DOHH2 (cell line): ENCODE results near the gene NUAK2.

Experiments
- EZH2phosphoT487 ChIP-seq: fragments of 200-600 bp; sonication (generic); IDR thresholded peaks from 2 replicates; pipeline ENCODE4 v1.6.1; 2017; ENCODE audit warnings: borderline replicate concordance, mild to moderate bottlenecking, antibody characterized with exemption, low read length, moderate library complexity, mixed read lengths
- TF ChIP-seq, protein P1 (sequence below): fragments of 200-600 bp; sonication (generic); IDR thresholded peaks from one replicate; pipeline ENCODE4 v1.5.1; 2014; ENCODE audit warnings: antibody characterized with exemption, mild to moderate bottlenecking, low read depth, low read length; ENCODE audit not compliant: poor library complexity, severe bottlenecking

DNA sequence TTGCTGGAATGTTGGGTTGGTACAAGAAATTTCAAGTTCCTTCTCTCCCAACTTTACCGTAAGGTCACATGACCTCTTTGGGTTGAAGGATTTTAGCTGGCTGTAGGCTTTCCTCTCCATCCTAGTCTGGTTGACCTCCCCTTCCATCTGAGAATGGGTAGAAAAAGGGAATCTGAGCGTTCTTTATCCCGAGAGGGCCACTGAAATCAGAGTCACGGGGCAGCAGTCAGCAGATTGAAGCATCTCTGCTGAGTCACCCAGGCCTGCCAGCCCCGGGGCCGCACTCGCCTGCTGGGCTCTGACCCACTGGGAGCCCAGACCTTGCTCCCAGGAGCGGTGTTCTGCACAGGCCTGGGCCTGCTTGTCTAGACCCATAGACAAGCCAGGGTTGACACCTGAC is 62.8 kb downstream of the NUAK2 start:
- TF ChIP-seq, protein P1, sequence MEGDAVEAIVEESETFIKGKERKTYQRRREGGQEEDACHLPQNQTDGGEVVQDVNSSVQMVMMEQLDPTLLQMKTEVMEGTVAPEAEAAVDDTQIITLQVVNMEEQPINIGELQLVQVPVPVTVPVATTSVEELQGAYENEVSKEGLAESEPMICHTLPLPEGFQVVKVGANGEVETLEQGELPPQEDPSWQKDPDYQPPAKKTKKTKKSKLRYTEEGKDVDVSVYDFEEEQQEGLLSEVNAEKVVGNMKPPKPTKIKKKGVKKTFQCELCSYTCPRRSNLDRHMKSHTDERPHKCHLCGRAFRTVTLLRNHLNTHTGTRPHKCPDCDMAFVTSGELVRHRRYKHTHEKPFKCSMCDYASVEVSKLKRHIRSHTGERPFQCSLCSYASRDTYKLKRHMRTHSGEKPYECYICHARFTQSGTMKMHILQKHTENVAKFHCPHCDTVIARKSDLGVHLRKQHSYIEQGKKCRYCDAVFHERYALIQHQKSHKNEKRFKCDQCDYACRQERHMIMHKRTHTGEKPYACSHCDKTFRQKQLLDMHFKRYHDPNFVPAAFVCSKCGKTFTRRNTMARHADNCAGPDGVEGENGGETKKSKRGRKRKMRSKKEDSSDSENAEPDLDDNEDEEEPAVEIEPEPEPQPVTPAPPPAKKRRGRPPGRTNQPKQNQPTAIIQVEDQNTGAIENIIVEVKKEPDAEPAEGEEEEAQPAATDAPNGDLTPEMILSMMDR, result no peak
- no peak for TF ChIP-seq EZH2phosphoT487
